Ovary (tissue), 9 donors: Measurements from ENCODE around the gene ATXN1. TPM values are rescaled to one million over a fixed set of nuclear protein-coding genes. Genes with fewer than 3 reads are reported as not detected.

Experiments
- DNase-seq, 5 donors: peaks; one replicate each; pipeline ENCODE4 v3.0.0-alpha.2; 2019 to 2020
- H3K27ac ChIP-seq, 2 donors: fragments of 200-600 bp; one replicate each; pipeline versions ENCODE4 v1.5.1 to v1.8.0; 2019 to 2022
- H3K27me3 ChIP-seq: fragments of 200-600 bp; one replicate; pipeline ENCODE4 v1.8.0; 2022
- H3K36me3 ChIP-seq: fragments of 200-600 bp; sonication (generic); one replicate; pipeline ENCODE4 v1.5.1; 2019
- H3K4me1 ChIP-seq: one replicate; pipeline ENCODE4 v1.8.1; 2013; ENCODE audit warnings: mild to moderate bottlenecking, moderate library complexity; ENCODE audit not compliant: insufficient read depth
- H3K4me3 ChIP-seq: fragments of 200-600 bp; sonication (generic); one replicate; pipeline ENCODE4 v1.5.1; 2017
- H3K9me3 ChIP-seq, 2 donors: fragments of 200-600 bp in 1 of 2; sonication (generic) in 1 of 2; one replicate each; pipeline versions ENCODE4 v1.5.1 to v1.8.1; 2013 to 2019; ENCODE audit warnings: mild to moderate bottlenecking in 1 of 2, moderate library complexity in 1 of 2
- EP300 ChIP-seq: sonication (generic); formaldehyde crosslinking; IDR thresholded peaks from one replicate; pipeline ENCODE4 v1.6.1; 2017; ENCODE audit warnings: antibody characterized with exemption
- POLR2A ChIP-seq: fragments of 450-650 bp; IDR thresholded peaks from one replicate; pipeline ENCODE4 v1.6.1; 2017; ENCODE audit warnings: antibody characterized with exemption, mild to moderate bottlenecking, moderate library complexity
- WGBS, 3 donors: extraction: QIAGEN DNeasy Blood & Tissue Kit in 1 of 3; methylation state at CpG; one replicate each; pipeline versions ENCODE4 v1.1.5 to v1.1.7; 2013 to 2017; 5-methylcytosine and 5-hydroxymethylcytosine counted together
- intact Hi-C, 4 donors: fragments of 100-400 bp; cut with DNase I; formaldehyde crosslinking; loops; one replicate each; pipeline versions ENCODE4 v1.11.0 to v1.15.1; 2022 to 2023
- polyA plus RNA-seq, 2 donors: library from polyadenylated mRNA; stranded (reverse); fragments of 200-250 nt in 1 of 2; fragments of 350-450 nt in 1 of 2; fragmentation: Illumina TruSeq in 1 of 2; extraction: RNeasy Lipid Tissue Mini Kit (QIAGEN cat#74804) in 1 of 2; gene quantifications; one replicate each; pipeline ENCODE4 v1.2.3, GENCODE V29; 2013 to 2014
- total RNA-seq, 7 donors: library from RNA; depleted of rRNA in 2 of 7; stranded (reverse); fragments of >200 nt in 2 of 7; fragmentation: NEBNext Ultra II Directional in 3 of 7; extraction: Animal tissue kit (Norgen Biotek cat#: 25700) in 3 of 7; gene quantifications; one replicate each; pipeline versions ENCODE4 v1.1.0 to v1.2.4, GENCODE V29; 2016 to 2023
- TF ChIP-seq, protein P1 (sequence below), 3 donors: fragments of 450-650 bp in 2 of 3; fragments of 200-600 bp in 1 of 3; IDR thresholded peaks; one replicate each; pipeline versions ENCODE4 v1.5.1 to v1.8.0; 2016 to 2022; ENCODE audit warnings: antibody characterized with exemption in 3 of 3, mild to moderate bottlenecking in 1 of 3
- donor health status: DM: no; HTN: no; CAD: no; lungs with moderate emphysema.
- donor health status: DM: no; HTN: no; CAD: no.
- donor health status: Bipolar disorder and iron deficiency.
- donor health status: DM: yes; HTN: yes; CAD: no.
- donor health status: DM: no; HTN: no; CAD: no.
- donor health status: DM: yes; HTN: yes; CAD: no.

Gene ATXN1
- total and polyA plus RNA-seq, 9 donors = 7.3 to 38.2 (median 30.4) TPM

DNA sequence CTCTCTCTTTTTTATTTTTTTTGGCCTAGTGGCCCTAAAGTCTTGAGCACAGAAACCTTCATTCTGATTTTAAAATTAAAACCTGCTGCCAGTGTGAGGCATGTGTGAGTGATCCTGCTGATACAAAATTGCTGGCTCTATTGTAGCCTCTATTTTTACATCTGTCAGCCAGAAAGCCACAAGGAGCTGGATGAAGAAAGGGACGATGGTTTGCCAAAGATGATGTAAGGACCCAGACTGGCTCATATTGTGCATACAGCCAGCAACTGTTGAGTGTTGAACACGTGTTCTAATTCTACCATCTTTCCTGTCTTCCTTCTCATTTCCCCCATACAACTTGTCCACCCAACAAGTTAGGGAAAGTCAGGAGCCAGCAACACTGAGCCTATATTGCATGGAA, 40.8 kb upstream of the ATXN1 start:
- no peaks in the 10 kb centered on the region for H3K36me3 ChIP-seq
- H3K27me3 ChIP-seq = no peaks in the 10 kb centered on the region
- H3K4me3 ChIP-seq = no peak overlapping the region
- H3K9me3 ChIP-seq = no peaks in the 10 kb centered on the region
- TF ChIP-seq, protein P1, sequence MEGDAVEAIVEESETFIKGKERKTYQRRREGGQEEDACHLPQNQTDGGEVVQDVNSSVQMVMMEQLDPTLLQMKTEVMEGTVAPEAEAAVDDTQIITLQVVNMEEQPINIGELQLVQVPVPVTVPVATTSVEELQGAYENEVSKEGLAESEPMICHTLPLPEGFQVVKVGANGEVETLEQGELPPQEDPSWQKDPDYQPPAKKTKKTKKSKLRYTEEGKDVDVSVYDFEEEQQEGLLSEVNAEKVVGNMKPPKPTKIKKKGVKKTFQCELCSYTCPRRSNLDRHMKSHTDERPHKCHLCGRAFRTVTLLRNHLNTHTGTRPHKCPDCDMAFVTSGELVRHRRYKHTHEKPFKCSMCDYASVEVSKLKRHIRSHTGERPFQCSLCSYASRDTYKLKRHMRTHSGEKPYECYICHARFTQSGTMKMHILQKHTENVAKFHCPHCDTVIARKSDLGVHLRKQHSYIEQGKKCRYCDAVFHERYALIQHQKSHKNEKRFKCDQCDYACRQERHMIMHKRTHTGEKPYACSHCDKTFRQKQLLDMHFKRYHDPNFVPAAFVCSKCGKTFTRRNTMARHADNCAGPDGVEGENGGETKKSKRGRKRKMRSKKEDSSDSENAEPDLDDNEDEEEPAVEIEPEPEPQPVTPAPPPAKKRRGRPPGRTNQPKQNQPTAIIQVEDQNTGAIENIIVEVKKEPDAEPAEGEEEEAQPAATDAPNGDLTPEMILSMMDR (IDR thresholded peaks at IDR 0.05) = no peak
- TF ChIP-seq POLR2A = no peak
- DNase-seq = no peak
- intact Hi-C loops = no loop called here
- H3K27ac ChIP-seq = no peak overlapping the region
- no peaks in the 10 kb centered on the region for H3K4me1 ChIP-seq
- WGBS, 3 donors = 68 to 84% (median 84%) methylated on average over 2 of the region's 2 CpGs

DNA sequence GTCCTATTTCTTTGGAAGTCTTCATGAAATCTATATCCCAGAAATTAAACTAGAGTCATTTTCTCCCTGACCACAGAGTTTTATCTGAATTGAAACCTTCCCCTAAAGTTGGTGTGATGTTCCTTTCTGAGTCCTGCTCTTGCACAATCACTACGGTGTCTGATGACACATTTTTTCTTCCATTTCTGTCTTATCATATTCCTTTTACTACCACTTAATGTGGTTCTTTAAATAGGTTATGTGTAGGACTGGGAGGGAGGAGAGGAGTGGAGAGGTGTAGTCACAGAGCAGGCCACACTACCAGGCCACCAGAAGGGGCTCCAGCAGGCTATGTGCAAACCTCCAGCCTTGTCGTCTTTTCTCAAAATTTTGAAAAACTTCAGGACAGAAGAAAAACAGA, 39.7 kb upstream of the ATXN1 start:
- Histone ChIP-seq H3K27me3 (no peaks in the 10 kb centered on the region), H3K9me3 (no peaks in the 10 kb centered on the region), H3K4me1 (no peaks in the 10 kb centered on the region), H3K27ac (no peak overlapping the region), H3K36me3 (no peaks in the 10 kb centered on the region), H3K4me3 (no peak overlapping the region)
- no peak for DNase-seq
- intact Hi-C loops = no loop called here
- 75 to 83% (median 82%) methylated on average over 2 of the region's 2 CpGs for WGBS, 3 donors
- TF ChIP-seq, protein P1 (IDR thresholded peaks at IDR 0.05) = no peak
- no peak for TF ChIP-seq POLR2A
- no peak for TF ChIP-seq EP300

DNA sequence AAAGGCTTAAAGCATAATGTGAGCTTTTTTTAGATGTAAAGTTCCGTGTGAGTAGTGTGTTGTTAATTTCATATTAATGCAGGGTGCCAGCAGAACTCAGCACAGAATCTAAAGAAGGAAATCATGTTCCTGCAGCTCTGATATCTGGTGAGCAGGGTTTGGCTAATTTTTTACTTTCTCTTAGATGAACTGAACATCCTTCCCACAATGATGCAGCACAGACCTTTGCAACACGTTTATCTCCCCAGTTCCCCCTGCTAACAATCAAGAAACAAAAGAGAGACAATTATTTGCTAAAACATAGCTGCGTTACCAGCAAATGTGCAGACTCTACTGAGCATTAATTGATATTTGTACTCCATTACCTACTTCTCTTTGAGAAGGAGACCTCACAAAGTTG, 39.1 kb upstream of the ATXN1 start:
- H3K27ac ChIP-seq = no peak overlapping the region
- intact Hi-C loops = no loop called here
- WGBS, 3 donors = 42 to 50% (median 44%) methylated on average over 3 of the region's 3 CpGs

DNA sequence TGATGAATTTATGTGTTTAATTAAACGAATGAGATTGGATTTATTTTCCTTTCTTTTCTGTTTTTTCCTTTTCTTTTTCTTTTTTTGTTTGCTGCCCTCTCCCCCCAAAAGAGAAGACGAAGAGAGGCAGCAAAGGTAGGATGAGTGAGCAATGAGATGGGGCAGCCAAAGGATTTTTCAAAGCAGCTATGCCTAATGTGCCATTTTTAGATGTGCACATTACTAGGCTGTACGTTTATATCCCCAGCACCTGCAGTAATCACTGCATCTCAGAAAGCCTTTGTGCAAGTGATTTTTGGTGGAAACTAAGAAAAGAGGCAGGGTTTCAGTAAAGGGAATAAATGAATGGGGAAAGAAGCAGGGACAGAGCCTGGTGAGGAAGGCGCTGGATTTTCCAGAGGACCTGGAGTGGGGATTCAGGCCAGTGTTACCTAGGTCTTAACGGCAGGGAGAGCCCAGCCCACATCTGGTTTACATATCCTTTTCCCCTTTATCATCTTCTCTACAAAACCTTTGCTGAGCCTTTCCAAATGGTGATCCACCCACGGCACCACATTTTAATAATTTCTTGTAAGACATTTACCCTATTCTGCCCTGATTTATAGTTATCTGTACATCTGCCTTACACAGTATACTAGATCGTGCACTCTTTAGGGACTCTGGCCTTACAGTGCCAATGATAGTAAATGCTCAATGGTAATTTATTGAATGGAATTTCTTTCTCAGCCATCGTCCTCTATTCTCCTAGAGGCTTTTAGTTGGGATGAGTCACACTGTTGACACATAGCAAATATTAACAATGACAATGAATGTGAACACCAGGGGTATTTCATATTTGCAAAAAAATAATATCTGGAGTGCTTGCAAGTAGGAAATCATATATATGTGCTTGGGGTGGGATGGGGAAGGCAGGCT, 38.3 kb upstream of the ATXN1 start:
- H3K27me3 ChIP-seq = no peaks in the 10 kb centered on the region
- H3K9me3 ChIP-seq = no peaks in the 10 kb centered on the region
- TF ChIP-seq, protein P1 (IDR thresholded peaks at IDR 0.05) = no peak
- no peak for TF ChIP-seq POLR2A
- WGBS, 3 donors = 38 to 47% (median 40%) methylated on average over 8 of the region's 8 CpGs
- no peaks in the 10 kb centered on the region for H3K4me1 ChIP-seq
- no peak for DNase-seq
- no peak overlapping the region for H3K27ac ChIP-seq
- H3K36me3 ChIP-seq = no peaks in the 10 kb centered on the region
- no peak overlapping the region for H3K4me3 ChIP-seq
- intact Hi-C loops = no loop called here

More for the DNA sequence above, 39.1 kb upstream of the ATXN1 start:
- no peak for DNase-seq
- H3K4me3 ChIP-seq = no peak overlapping the region
- TF ChIP-seq, protein P1 (IDR thresholded peaks at IDR 0.05) = no peak
- TF ChIP-seq POLR2A (no peak), EP300 (no peak)
- H3K4me1 ChIP-seq = no peaks in the 10 kb centered on the region
- H3K27me3 ChIP-seq = no peaks in the 10 kb centered on the region
- H3K36me3 ChIP-seq = no peaks in the 10 kb centered on the region
- no peaks in the 10 kb centered on the region for H3K9me3 ChIP-seq
